Astrocyte (in vitro differentiated cells and primary cell): ENCODE results near the gene HSPBAP1. TPM values are rescaled to one million over a fixed set of nuclear protein-coding genes. Genes with fewer than 3 reads are reported as not detected.
A peak's percentile ranks its signal among the peaks of the same experiment; 100 is the strongest.

ENCODE experiments used
- DNase-seq: peaks from one replicate; pipeline ENCODE4 v3.0.0-alpha.2; 2010; ENCODE audit warnings: low read depth
- FAIRE-seq: peaks from 2 replicates; lab custom pipeline; 2011; peaks lifted over from hg19 to GRCh38; lab: Jason Lieb, UNC
- H2AFZ ChIP-seq: 2 replicates; pipeline ENCODE4 v1.6.0; 2012; ENCODE audit warnings: low read depth, low read length, inconsistent platforms
- H3K27ac ChIP-seq: 2 replicates; pipeline ENCODE4 v1.5.1; 2011; ENCODE audit warnings: low read depth, low read length, inconsistent platforms
- H3K27me3 ChIP-seq: 2 replicates; pipeline ENCODE4 v1.6.0; 2011; ENCODE audit warnings: low read length, inconsistent platforms; ENCODE audit not compliant: insufficient read depth
- H3K36me3 ChIP-seq: 2 replicates; pipeline ENCODE4 v1.5.1; 2011; ENCODE audit warnings: low read length, inconsistent platforms; ENCODE audit not compliant: insufficient read depth
- H3K4me1 ChIP-seq: 2 replicates; pipeline ENCODE4 v1.5.1; 2011; ENCODE audit warnings: low read length, inconsistent platforms; ENCODE audit not compliant: insufficient read depth
- H3K4me2 ChIP-seq: 2 replicates; pipeline ENCODE4 v1.6.0; 2012; ENCODE audit warnings: low read length, inconsistent platforms
- H3K4me3 ChIP-seq: 2 replicates; pipeline ENCODE4 v1.5.1; 2011; ENCODE audit warnings: low read depth, mild to moderate bottlenecking, low read length, inconsistent platforms; ENCODE audit not compliant: insufficient read depth
- H3K79me2 ChIP-seq: 2 replicates; pipeline ENCODE4 v1.6.0; 2012; ENCODE audit warnings: mild to moderate bottlenecking, low read length, inconsistent platforms; ENCODE audit not compliant: insufficient read depth
- H3K9ac ChIP-seq: 2 replicates; pipeline ENCODE4 v1.6.0; 2012; ENCODE audit warnings: mild to moderate bottlenecking, low read length, inconsistent platforms
- H3K9me3 ChIP-seq: 2 replicates; pipeline ENCODE4 v1.5.1; 2012; ENCODE audit warnings: low read depth, mild to moderate bottlenecking, low read length, inconsistent platforms; ENCODE audit not compliant: insufficient read depth
- H4K20me1 ChIP-seq: 2 replicates; pipeline ENCODE4 v1.6.0; 2012; ENCODE audit warnings: low read length, inconsistent platforms; ENCODE audit not compliant: insufficient read depth
- H3K27ac Mint-ChIP-seq: one replicate; pipeline ENCODE4 v1.8.0; 2021; ENCODE audit warnings: mild to moderate bottlenecking, mixed read lengths; ENCODE audit not compliant: unreplicated experiment
- H3K27me3 Mint-ChIP-seq: one replicate; pipeline ENCODE4 v1.8.0; 2021; ENCODE audit warnings: low read depth, mixed read lengths; ENCODE audit not compliant: unreplicated experiment
- H3K36me3 Mint-ChIP-seq: one replicate; pipeline ENCODE4 v1.8.0; 2021; ENCODE audit warnings: low read depth, mixed read lengths; ENCODE audit not compliant: unreplicated experiment
- H3K4me1 Mint-ChIP-seq: one replicate; pipeline ENCODE4 v1.8.0; 2021; ENCODE audit warnings: low read depth, mixed read lengths; ENCODE audit not compliant: unreplicated experiment
- H3K4me3 Mint-ChIP-seq: one replicate; pipeline ENCODE4 v1.8.0; 2021; ENCODE audit warnings: mild to moderate bottlenecking, moderate library complexity, mixed read lengths; ENCODE audit not compliant: unreplicated experiment
- H3K9me3 Mint-ChIP-seq: one replicate; pipeline ENCODE4 v1.8.0; 2021; ENCODE audit warnings: mild to moderate bottlenecking, mixed read lengths; ENCODE audit not compliant: unreplicated experiment
- EZH2 ChIP-seq: IDR thresholded peaks from 2 replicates; pipeline ENCODE4 v1.6.1; 2012; ENCODE audit warnings: mild to moderate bottlenecking, low read length, inconsistent platforms; ENCODE audit not compliant: insufficient read depth
- total RNA-seq: library from RNA; stranded (reverse); gene quantifications from 2 replicates; pipeline ENCODE4 v1.2.1, GENCODE V29; 2021
- TF ChIP-seq, protein P1 (sequence below): IDR thresholded peaks from 2 replicates; pipeline ENCODE4 v1.5.1; 2011; ENCODE audit warnings: low read depth, mild to moderate bottlenecking, inconsistent platforms, low read length, moderate library complexity; ENCODE audit not compliant: insufficient read depth

The HSPBAP1 gene
- total RNA-seq, 1 donor from 2014 or later, result 4.3 TPM

DNA sequence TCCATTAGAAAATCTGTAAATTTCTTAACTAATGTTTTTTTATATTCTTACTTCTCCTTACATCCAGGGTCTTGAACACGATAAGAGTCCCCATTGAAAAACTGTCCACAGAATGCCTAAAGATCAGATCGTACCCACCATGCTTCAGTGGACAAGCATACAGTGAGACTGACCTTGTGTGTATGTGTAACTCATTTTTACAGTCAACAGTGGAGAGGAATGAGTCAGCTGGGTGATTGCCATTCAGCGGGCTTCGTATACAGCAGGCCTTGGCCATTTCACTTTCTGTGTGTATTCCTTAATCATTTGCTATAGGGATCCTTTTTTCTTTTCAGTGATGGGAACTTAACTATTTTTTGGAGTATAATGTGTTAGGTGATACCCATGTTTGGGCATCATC, 102.4 kb downstream of the HSPBAP1 start:
- H3K4me3 ChIP-seq, result no peak overlapping the region
- H3K4me1 Mint-ChIP-seq, result peaks cover 23% of the 10 kb centered on the region
- H3K9me3 ChIP-seq, result no peaks in the 10 kb centered on the region
- peak overlapping the region; percentile 40 for H3K4me3 Mint-ChIP-seq
- no peak overlapping the region for H3K27ac Mint-ChIP-seq
- no peaks in the 10 kb centered on the region for H3K36me3 ChIP-seq
- no peaks in the 10 kb centered on the region for H3K27me3 Mint-ChIP-seq
- no peaks in the 10 kb centered on the region for H3K79me2 ChIP-seq
- peaks cover 45% of the 10 kb centered on the region for H3K36me3 Mint-ChIP-seq
- no peak overlapping the region for H2AFZ ChIP-seq
- FAIRE-seq (no peak), DNase-seq (peak; percentile 79)
- no peak for TF ChIP-seq EZH2
- TF ChIP-seq, protein P1, sequence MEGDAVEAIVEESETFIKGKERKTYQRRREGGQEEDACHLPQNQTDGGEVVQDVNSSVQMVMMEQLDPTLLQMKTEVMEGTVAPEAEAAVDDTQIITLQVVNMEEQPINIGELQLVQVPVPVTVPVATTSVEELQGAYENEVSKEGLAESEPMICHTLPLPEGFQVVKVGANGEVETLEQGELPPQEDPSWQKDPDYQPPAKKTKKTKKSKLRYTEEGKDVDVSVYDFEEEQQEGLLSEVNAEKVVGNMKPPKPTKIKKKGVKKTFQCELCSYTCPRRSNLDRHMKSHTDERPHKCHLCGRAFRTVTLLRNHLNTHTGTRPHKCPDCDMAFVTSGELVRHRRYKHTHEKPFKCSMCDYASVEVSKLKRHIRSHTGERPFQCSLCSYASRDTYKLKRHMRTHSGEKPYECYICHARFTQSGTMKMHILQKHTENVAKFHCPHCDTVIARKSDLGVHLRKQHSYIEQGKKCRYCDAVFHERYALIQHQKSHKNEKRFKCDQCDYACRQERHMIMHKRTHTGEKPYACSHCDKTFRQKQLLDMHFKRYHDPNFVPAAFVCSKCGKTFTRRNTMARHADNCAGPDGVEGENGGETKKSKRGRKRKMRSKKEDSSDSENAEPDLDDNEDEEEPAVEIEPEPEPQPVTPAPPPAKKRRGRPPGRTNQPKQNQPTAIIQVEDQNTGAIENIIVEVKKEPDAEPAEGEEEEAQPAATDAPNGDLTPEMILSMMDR, result no peak
- H3K4me2 ChIP-seq, result no peak overlapping the region
- H3K27me3 ChIP-seq, result no peaks in the 10 kb centered on the region
- no peaks in the 10 kb centered on the region for H3K9me3 Mint-ChIP-seq
- H4K20me1 ChIP-seq, result no peaks in the 10 kb centered on the region
- H3K9ac ChIP-seq, result no peak overlapping the region
- H3K4me1 ChIP-seq, result peaks cover 15% of the 10 kb centered on the region
- H3K27ac ChIP-seq, result no peak overlapping the region

DNA sequence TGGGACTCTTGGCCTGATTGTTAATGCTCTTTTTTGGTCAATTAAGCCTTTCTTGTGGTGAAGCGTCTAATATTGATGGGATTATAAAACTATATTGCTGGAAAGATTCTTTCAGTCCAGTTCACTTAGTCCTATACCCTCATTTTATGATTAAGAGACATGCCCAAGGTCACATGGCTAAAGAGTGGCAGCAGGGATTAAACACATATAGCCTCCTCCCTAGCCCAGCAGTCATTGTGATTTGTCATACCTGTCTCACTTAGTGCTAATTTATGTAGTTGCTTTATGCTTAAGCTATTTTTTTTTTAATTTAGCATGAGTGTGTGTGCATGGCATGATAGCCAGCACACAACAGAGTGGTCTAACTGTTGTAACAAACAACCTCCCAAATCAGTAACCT, 103.5 kb downstream of the HSPBAP1 start:
- no peak overlapping the region for H3K4me3 ChIP-seq
- H3K9ac ChIP-seq, result no peak overlapping the region
- H3K27me3 ChIP-seq, result no peaks in the 10 kb centered on the region
- no peaks in the 10 kb centered on the region for H3K27me3 Mint-ChIP-seq
- no peak overlapping the region for H2AFZ ChIP-seq
- H3K36me3 Mint-ChIP-seq, result peaks cover 45% of the 10 kb centered on the region
- H3K4me2 ChIP-seq, result no peak overlapping the region
- H3K9me3 ChIP-seq, result no peaks in the 10 kb centered on the region
- no peak overlapping the region for H3K27ac ChIP-seq
- peaks cover 23% of the 10 kb centered on the region for H3K4me1 Mint-ChIP-seq
- peak overlapping the region; percentile 34 for H3K27ac Mint-ChIP-seq
- no peak overlapping the region for H3K4me3 Mint-ChIP-seq
- DNase-seq (no peak), FAIRE-seq (no peak)
- TF ChIP-seq EZH2, result no peak
- TF ChIP-seq, protein P1, result no peak
- no peaks in the 10 kb centered on the region for H4K20me1 ChIP-seq
- H3K4me1 ChIP-seq, result peaks cover 15% of the 10 kb centered on the region
- H3K36me3 ChIP-seq, result no peaks in the 10 kb centered on the region
- H3K9me3 Mint-ChIP-seq, result no peaks in the 10 kb centered on the region
- no peaks in the 10 kb centered on the region for H3K79me2 ChIP-seq

Other genes with a start within 250 kb of the HSPBAP1 start
- gene PARP9, start 229.5 kb downstream of the HSPBAP1 start, total RNA-seq, result 74.1 and 86.0 TPM in 2 replicates
- 81.2 and 86.3 TPM in 2 replicates for gene DTX3L, start 229.5 kb downstream of the HSPBAP1 start, total RNA-seq
- gene PARP15, start 216.2 kb downstream of the HSPBAP1 start, total RNA-seq, result 0.09 and 0.22 TPM in 2 replicates
- gene PARP14, start 113.0 kb downstream of the HSPBAP1 start, total RNA-seq, result 148 and 163 TPM in 2 replicates
- gene SLC49A4, start 1.2 kb upstream of the HSPBAP1 start, total RNA-seq, result 18.0 and 18.4 TPM in 2 replicates
- 1.0 and 2.1 TPM in 2 replicates for gene SEMA5B, start 233.9 kb upstream of the HSPBAP1 start, total RNA-seq